Liver (tissue), 3 donors: Measurements from ENCODE around the gene GOSR1.
"Not testable (repeated sequence)": the region's sequence is repeated elsewhere in the genome, so short reads cannot be mapped to it uniquely, and the experiment has no call there.

Experiments
- FOXA1 ChIP-seq: IDR thresholded peaks from 2 replicates; pipeline ENCODE4 v1.6.1; 2016; ENCODE audit warnings: antibody characterized with exemption
- HNF4A ChIP-seq, 2 donors: conservative IDR thresholded peaks; 2 replicates each; pipeline ENCODE4 v1.6.1; 2016; ENCODE audit warnings: antibody characterized with exemption in 2 of 2, mild to moderate bottlenecking in 2 of 2
- JUND ChIP-seq, 2 donors: IDR thresholded peaks; 2 replicates each; pipeline ENCODE4 v1.6.1; 2016; ENCODE audit warnings: antibody characterized with exemption in 2 of 2
- RAD21 ChIP-seq, 2 donors: IDR thresholded peaks; 2 replicates each; pipeline ENCODE4 v1.6.1; 2016; ENCODE audit warnings: antibody characterized with exemption in 2 of 2, mild to moderate bottlenecking in 2 of 2
- RXRA ChIP-seq, 2 donors: IDR thresholded peaks; 2 replicates each; pipeline ENCODE4 v1.6.1; 2017 to 2018; ENCODE audit warnings: antibody characterized with exemption in 2 of 2, mild to moderate bottlenecking in 1 of 2
- SP1 ChIP-seq: IDR thresholded peaks from 2 replicates; pipeline ENCODE4 v1.6.1; 2018; ENCODE audit warnings: antibody characterized with exemption, mild to moderate bottlenecking
- YY1 ChIP-seq: IDR thresholded peaks from 2 replicates; pipeline ENCODE4 v1.6.1; 2016; ENCODE audit warnings: antibody characterized with exemption, mild to moderate bottlenecking
- TF ChIP-seq, protein P1 (sequence below): fragments of 150-350 bp; IDR thresholded peaks from 2 replicates; pipeline ENCODE4 v1.5.1; 2017; ENCODE audit warnings: improper control_type of control experiment, low read depth, low read length; ENCODE audit not compliant: missing input control
- TF ChIP-seq, protein P2 (sequence below): IDR thresholded peaks from 2 replicates; pipeline ENCODE4 v1.6.1; 2016; ENCODE audit warnings: antibody characterized with exemption
- TF ChIP-seq, protein P3 (sequence below): IDR thresholded peaks from 2 replicates; pipeline ENCODE4 v1.6.1; 2016; ENCODE audit warnings: antibody characterized with exemption, mild to moderate bottlenecking
- TF ChIP-seq, protein P4 (sequence below): IDR thresholded peaks from 2 replicates; pipeline ENCODE4 v1.6.1; 2016; ENCODE audit warnings: antibody characterized with exemption
- donor health status: healthy.
- donor health status: healthy.

DNA sequence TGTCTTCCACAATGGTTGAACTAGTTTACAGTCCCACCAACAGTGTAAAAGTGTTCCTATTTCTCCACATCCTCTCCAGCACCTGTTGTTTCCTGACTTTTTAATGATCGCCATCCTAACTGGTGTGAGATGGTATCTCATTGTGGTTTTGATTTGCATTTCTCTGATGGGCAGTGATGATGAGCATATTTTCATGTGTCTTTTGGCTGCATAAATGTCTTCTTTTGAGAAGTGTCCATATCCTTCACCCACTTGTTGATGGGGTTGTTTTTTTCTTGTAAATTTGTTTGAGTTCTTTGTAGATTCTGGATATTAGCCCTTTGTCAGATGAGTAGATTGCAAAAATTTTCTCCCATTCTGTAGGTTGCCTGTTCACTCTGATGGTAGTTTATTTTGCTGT lies 84.6 kb downstream of the GOSR1 start:
- TF ChIP-seq RAD21 (IDR thresholded peaks at IDR 0.05); HNF4A (conservative IDR thresholded peaks at IDR 0.05); RXRA (IDR thresholded peaks at IDR 0.05); SP1; FOXA1; YY1; JUND (IDR thresholded peaks at IDR 0.05): not testable (repeated sequence)
- TF ChIP-seq, protein P1, sequence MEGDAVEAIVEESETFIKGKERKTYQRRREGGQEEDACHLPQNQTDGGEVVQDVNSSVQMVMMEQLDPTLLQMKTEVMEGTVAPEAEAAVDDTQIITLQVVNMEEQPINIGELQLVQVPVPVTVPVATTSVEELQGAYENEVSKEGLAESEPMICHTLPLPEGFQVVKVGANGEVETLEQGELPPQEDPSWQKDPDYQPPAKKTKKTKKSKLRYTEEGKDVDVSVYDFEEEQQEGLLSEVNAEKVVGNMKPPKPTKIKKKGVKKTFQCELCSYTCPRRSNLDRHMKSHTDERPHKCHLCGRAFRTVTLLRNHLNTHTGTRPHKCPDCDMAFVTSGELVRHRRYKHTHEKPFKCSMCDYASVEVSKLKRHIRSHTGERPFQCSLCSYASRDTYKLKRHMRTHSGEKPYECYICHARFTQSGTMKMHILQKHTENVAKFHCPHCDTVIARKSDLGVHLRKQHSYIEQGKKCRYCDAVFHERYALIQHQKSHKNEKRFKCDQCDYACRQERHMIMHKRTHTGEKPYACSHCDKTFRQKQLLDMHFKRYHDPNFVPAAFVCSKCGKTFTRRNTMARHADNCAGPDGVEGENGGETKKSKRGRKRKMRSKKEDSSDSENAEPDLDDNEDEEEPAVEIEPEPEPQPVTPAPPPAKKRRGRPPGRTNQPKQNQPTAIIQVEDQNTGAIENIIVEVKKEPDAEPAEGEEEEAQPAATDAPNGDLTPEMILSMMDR, result not testable (repeated sequence)
- TF ChIP-seq, protein P2, sequence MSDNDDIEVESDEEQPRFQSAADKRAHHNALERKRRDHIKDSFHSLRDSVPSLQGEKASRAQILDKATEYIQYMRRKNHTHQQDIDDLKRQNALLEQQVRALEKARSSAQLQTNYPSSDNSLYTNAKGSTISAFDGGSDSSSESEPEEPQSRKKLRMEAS, result not testable (repeated sequence)
- TF ChIP-seq, protein P3, sequence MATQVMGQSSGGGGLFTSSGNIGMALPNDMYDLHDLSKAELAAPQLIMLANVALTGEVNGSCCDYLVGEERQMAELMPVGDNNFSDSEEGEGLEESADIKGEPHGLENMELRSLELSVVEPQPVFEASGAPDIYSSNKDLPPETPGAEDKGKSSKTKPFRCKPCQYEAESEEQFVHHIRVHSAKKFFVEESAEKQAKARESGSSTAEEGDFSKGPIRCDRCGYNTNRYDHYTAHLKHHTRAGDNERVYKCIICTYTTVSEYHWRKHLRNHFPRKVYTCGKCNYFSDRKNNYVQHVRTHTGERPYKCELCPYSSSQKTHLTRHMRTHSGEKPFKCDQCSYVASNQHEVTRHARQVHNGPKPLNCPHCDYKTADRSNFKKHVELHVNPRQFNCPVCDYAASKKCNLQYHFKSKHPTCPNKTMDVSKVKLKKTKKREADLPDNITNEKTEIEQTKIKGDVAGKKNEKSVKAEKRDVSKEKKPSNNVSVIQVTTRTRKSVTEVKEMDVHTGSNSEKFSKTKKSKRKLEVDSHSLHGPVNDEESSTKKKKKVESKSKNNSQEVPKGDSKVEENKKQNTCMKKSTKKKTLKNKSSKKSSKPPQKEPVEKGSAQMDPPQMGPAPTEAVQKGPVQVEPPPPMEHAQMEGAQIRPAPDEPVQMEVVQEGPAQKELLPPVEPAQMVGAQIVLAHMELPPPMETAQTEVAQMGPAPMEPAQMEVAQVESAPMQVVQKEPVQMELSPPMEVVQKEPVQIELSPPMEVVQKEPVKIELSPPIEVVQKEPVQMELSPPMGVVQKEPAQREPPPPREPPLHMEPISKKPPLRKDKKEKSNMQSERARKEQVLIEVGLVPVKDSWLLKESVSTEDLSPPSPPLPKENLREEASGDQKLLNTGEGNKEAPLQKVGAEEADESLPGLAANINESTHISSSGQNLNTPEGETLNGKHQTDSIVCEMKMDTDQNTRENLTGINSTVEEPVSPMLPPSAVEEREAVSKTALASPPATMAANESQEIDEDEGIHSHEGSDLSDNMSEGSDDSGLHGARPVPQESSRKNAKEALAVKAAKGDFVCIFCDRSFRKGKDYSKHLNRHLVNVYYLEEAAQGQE, result not testable (repeated sequence)
- TF ChIP-seq, protein P4, sequence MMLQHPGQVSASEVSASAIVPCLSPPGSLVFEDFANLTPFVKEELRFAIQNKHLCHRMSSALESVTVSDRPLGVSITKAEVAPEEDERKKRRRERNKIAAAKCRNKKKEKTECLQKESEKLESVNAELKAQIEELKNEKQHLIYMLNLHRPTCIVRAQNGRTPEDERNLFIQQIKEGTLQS, result not testable (repeated sequence)
